Left forelimb (tissue), 1 donor: ENCODE results near the gene ARHGAP44.
A peak's percentile ranks its signal among the peaks of the same experiment; 100 is the strongest.

ENCODE experiments used
- DNase-seq: peaks from one replicate; pipeline ENCODE4 v3.0.0-alpha.2; 2018; ENCODE audit warnings: low spot score

The ARHGAP44 gene, protein sequence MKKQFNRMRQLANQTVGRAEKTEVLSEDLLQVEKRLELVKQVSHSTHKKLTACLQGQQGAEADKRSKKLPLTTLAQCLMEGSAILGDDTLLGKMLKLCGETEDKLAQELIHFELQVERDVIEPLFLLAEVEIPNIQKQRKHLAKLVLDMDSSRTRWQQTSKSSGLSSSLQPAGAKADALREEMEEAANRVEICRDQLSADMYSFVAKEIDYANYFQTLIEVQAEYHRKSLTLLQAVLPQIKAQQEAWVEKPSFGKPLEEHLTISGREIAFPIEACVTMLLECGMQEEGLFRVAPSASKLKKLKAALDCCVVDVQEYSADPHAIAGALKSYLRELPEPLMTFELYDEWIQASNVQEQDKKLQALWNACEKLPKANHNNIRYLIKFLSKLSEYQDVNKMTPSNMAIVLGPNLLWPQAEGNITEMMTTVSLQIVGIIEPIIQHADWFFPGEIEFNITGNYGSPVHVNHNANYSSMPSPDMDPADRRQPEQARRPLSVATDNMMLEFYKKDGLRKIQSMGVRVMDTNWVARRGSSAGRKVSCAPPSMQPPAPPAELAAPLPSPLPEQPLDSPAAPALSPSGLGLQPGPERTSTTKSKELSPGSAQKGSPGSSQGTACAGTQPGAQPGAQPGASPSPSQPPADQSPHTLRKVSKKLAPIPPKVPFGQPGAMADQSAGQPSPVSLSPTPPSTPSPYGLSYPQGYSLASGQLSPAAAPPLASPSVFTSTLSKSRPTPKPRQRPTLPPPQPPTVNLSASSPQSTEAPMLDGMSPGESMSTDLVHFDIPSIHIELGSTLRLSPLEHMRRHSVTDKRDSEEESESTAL

DNA sequence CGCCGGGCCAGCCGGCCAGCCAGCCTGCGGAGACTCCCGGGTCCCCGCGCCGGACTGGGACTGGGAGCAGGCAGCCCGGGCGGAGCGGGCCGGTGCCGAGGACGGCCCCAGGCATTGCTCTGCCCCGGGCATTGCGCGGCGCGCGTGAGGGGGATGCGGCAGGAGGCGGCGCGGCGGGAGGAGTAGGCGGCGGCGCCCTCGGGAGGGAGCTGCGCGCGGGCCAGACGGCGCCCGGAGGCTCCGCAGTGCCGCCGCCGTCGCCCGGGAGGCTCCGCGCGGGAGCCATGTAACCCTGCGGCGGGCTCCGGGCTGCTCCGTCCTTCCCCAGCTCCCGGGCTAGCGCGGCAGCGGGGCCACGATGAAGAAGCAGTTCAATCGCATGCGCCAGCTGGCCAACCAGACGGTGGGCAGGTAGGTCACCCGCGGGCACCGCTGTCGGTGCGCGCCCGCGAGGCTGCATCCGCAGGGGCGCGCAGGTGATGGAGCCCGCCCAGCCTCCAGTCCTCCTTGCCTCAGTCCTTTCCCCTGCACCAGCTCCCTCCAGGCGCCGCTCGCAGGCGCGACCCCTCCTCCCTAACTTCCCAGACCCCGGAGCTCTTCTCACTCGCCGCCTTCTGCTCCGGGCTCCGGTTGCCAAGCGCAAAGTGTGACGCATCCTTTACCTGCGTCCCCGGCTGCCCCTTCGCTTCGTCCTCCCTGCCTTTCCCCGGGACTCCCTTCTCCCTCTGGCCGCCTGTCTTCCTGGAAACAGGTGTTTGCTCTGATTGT is at the start of gene ARHGAP44:
Gene ARHGAP44, plus strand, starts transcription at position 18 of the 768 bp plus-strand sequence. Its CDS starts 341 bp downstream, at position 359.
- DNase-seq, result no peak

DNA sequence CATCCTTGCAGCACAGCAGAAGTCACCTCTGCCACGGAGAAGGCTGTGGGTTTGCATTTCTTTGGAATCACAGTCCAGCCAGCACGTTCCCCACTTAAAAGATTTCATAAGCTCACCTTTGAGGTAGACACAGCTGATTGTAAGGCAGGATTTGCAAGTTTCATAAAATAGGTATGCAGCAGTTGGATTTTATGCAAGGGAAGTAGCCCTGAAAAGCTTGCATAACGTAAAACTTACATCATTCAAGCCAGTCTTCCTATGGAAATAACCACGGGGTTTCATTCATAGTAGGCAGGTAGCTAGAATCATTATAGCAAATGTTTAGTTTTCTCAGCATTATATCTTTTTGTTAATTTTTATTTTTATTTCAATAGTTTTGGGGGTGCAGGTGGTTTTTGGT is 49.8 kb upstream of the ARHGAP44 start:
- DNase-seq, result no peak

DNA sequence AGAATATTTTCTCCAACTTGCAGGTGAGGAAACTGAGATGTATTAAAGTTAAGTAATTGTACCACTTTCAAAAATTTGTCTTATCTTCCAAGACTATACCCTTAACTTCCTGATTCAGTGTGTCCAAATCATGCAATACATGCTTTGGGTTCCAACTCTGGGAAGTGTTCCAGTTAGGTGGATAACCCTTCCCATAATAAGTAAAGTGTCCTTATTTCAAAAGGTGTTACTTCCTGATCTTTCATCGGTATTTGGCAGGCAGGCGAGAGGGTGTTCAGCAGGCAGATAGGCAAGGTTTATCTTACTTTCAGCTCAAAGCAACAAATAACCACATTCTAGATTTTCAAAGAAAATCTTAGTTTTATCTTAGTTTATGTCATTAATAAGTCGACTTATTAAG is 46.3 kb upstream of the ARHGAP44 start:
- DNase-seq, result no peak

DNA sequence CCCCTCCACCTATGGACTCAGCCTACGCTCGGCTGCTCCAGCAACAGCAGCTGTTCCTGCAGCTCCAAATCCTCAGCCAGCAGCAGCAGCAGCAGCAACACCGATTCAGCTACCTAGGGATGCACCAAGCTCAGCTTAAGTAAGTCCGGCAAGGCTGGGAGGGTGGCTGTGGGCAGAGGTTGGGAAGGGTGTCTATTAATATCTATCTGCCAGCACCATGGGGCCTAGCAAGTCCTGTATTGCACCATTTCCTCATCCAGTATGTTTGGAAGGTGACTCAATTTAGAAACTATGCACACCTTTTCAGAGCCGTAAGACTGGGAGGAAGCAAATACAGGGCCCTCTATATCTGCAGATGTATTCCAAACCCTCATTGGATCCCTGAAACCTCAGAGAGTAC is 45.0 kb upstream of the ARHGAP44 start:
- no peak for DNase-seq

DNA sequence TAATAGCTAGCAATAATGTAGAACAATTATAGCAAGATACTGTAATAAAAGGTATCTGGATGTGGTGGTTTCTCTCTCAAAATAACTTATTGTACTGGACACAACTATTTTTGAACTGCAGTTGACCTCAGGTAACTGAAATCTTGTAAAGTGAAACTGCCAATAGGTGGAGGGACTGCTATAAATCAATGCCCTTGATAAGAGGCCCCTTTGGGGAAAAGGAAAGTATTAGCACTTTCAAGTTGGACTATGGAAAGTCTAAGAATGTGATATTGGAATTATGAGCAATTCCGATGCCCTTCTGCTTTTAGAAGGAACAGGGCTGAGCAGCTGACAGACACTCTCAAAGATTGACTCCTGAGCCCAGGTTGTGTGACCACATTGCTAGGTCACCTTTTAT is 44.5 kb upstream of the ARHGAP44 start:
- DNase-seq, result no peak

DNA sequence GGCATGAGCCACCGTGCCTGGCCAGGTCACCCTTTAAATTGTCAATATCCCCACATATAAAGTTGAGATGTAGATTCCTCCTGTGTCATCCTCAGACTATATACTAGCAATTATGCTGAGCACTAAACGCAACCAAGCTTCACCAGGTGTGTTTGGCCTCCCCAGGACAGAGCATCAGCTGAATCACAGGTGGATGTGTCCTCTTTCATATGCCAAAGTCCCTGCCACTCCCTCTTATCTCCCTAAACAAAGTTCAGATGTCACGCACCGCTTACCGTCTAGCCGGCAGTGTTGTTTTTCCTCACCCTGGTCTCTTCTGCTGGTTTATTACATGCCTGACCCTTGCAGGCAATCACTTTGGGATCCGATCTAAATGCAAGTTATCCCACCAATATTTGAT is 43.8 kb upstream of the ARHGAP44 start:
- no peak for DNase-seq

DNA sequence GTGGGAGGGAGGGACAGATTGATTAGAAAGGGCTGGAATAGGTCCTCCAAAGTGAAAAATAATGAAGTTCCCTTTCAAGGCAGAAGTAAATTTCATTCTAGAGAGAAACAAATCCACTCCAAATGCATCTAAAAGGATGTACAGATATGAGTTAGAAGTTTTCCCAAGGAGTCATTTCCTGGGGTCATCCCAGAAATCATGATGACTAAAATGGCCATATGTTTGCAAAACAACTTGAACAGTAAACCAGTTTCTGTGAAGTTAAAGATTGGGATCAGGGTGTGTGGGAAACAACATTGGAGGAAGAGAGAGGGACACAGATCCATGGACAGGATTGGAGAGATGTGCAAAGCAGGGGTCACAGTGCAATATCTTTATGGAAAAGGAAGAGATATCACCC is 32.5 kb upstream of the ARHGAP44 start:
- DNase-seq, result no peak

DNA sequence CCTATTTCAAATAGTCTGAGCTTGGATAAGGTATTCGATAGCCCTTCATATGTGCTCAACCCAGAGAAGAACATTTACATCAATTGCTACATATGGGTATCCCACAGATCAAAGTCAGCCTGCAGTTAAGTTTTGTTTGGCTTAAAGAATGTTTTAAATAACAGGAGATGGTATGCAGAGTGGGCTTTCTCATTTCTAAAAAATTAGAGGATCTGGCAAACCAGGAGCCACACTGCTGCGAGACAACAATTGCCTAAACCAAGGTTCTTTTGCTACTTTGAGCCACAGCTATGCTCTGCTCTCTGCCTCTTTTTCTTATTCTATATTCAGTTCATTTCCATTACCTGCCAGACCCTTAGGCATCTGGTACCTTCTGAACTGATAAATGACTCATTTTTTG is 30.2 kb upstream of the ARHGAP44 start:
- no peak for DNase-seq

DNA sequence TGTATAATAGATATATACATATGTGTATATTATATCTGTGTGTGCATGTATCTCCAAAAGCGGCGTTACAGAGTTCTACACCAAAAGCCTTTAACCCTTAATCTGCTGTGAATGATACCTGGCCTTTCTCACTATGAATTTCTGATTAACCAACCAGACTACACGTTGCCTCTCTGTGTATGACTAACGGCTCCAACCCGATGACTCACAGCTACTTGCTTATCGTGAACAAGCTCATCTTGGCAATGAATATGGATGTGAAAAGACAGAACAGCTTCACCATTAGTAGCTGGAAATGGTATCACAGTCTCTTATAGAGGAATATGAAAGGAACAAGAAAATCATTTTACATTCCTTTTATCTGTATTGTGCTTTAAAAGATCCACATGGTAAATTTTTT is 23.8 kb upstream of the ARHGAP44 start:
- DNase-seq, result no peak

DNA sequence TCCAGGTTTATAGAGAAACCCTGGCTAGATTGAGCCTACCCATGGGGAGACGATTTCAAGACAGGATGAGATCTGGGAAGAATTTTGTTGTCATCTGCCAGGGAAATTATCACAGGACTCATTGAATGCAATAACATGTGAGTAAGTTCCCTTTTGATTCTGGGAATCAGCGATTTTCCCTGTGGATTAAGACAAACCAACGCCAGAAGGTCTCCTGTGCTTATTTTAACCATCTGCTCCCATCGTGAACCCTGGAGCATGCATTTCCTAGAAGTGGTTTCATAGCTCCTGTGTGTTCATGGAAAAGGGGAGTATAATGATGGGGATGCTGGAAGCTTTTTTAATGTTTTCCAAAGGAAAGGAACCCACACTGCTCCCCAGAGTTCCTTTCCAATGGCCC is 21.0 kb upstream of the ARHGAP44 start:
- no peak for DNase-seq

DNA sequence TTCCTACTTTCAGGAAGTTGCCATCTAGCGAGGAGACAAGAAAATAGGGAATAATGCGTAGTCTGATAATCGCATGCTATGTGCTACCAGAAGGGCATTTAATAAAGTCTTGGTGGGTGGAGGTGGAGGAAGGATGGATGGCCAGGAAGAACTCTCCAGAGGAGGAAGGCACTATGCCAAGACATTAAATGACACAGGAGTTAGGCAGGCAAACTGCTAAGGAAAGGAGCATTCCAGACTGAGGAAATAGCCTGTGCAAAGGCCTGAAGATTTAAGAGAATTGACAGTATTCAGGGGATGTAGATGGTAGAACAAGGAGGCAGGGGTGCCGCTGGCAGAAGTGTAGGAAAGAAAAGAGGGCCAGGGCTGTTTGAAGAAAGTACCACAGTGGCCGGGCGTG is 19.3 kb upstream of the ARHGAP44 start:
- DNase-seq, result no peak

DNA sequence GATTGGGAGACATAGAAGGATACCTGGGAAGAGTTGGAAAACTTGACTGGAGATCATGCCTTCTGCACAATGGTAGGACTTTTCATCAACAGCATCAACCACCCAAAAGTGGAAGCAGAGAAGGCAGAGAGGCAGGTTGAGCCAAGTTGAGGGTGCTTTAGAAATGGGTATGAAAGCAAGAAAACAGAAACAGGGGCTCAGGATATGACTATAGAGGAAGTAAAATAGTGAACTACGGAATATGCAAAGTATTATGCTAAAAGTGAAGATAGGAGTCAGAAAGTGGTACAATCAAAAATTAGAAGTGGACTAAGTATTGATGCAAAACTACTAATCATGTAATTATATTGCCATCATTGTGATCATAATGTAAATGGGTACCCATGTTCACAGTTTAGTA is 16.1 kb upstream of the ARHGAP44 start:
- DNase-seq, result no peak

DNA sequence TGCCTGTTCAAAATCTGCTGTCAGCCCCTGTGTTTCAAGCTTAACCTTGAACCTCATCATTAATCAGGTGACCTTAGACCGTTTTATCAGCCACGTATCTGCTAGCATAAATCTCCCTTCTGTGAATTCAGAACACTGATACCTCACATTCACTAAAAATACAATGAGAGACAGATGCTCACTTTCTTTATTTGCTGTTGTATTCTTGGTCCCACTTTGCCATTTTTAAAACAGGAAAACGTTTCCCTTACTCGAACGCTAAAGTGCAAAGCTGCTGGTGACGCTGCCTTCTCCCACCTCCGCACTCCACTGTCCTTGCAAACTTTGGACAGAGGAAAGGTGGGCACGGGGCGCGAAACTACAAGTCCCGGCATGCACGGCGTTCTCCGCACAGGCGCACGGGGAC is 220 bp upstream of the ARHGAP44 start:
- DNase-seq, result peak; percentile 83

DNA sequence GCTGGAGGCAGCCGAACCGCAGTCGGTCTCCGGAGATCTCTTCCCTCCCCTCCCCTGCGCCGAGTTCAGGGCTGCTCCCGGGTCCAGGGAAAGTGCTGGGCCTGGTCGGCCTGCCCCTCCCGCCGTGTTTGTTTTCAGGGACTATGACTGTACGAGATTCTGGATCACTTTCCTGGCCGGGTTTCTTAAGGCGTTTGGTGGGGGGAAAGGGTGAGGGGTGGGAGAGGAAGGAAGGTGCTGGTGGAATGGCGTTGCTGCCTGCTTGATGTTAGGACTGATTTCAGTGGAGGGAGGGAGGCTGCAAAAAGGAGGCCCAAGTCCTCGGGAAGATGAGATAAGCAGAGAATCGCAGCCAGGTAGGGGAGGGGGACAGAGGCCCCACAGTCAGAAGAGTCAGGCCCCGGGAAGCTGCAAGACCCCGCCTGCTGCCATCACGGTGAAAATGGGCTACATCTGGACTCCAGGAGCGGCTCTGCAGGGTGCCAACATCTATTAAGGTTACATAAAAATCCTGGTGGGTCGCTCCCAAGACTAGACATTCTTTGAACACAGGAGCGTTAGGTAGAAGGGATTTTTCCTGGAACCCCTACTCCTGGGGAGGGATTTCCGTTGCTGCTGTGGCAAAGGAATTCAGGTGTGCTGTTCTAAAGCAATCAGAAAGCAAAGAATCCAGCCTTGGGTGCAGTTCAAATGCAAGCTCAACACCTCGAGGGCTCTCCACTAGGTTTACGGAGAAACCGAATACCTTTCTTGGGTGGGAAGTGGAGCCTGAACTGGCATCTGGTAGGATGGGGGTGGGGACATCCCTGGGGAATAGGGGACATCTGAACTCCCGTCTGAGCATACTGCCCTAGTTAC is 1.2 kb downstream of the ARHGAP44 start:
- no peak for DNase-seq

DNA sequence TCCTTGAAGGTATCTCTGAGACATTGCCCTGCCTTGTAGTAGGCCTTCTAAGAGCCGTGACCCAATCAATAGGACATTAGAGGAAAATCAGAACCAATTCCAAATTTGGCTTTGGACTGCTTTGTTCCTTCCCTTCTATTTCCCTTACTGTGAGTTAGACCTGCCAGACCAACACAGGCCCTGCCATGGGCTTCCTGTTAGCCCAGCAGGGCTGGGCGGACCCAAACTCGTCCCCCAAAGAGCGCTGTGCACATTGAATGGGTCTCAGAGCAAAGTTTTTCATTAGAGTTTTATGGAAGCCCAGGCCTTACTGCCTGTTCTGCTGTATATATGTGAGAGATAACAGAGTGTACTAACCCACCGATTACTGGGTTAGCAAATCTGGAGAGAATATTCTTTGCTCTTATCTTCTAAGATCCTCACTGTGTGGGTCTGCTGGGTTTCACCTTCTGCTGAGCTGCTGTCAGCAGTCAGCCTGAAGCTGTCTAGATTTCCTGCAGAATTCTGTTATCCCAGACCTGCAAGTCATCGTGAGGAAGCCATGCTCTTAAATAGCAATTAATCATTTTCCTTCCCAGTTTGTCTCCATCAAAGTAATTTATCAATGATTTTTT is 5.7 kb downstream of the ARHGAP44 start:
- DNase-seq, result no peak

DNA sequence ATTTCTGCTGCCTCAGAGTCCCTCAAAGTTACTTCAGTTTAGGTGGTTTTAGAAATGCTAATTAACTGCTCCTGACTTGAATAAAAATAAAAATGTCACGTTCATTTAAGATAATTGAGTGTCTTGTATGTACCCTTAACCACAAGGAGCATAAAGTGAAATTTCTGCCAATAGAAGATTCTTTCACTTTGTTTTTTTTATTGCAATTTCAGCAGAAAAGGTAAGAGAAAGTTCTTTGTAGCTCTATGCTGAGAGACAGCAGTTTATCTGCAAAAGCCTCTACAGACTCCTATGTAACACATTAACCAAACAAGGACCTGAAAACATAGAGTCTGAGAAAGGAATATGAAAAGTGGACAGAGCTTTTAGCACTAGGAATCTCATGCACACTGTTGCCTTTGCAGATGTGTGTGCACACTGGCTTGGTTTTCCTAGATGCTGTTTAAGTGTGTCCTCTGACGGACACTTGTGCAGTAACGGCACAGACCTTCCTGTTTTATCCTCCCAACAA is 11.6 kb downstream of the ARHGAP44 start:
- no peak for DNase-seq

DNA sequence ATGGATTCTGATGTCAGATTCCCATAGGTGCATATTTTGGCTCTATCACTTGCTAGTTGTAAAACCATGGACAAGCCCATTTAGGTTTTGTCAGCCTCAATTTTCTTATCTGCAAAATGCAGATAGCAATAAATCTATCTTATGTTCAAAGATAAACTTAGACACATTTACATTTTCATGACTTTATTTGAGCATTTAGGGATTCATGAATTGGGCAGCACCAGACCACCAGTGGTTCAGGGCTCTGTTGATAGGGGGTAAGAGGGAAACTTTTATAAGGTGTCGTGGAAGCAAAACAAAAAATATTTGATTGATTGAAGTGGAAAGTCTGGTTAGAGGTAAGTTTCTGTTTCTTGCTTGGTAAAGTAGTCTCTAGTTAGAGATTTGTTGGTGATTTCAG is 17.3 kb downstream of the ARHGAP44 start:
- DNase-seq, result no peak

DNA sequence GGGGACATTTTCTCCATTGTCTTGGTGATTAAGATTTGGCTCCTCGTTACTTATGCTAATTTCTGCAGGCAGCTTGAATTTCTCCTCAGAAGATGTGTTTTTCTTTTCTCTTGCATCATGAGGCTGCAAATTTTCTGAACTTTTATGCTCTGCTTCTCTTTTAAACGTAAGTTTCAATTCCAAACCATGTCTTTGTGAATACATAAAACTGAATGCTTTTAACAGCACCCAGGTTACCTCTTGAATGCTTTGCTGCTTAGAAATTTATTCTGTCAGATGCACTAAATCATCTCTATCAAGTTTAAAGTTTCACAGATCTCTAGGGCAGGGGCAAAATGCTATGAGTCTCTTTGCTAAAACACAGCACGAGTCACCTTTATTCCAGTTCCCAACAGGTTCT is 19.4 kb downstream of the ARHGAP44 start:
- no peak for DNase-seq

DNA sequence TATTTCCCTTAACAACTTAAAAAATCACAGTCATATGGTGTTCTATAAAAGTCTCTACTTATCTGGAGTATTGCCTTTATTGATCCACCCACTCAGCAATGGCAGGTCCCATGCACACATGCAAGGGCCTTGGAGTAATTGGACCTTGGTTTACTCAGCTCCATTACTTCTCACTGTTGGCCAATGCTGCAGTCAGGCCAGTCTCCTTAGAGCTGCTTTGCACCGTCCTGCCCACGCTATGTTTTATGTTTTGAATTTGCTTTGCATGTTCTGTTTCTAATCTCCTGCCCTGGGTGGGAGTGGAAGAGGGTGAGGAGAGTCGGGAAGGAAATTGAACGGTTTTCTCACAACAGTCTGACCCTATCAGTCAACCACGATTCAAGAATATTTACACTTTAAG is 23.6 kb downstream of the ARHGAP44 start:
- DNase-seq, result no peak

DNA sequence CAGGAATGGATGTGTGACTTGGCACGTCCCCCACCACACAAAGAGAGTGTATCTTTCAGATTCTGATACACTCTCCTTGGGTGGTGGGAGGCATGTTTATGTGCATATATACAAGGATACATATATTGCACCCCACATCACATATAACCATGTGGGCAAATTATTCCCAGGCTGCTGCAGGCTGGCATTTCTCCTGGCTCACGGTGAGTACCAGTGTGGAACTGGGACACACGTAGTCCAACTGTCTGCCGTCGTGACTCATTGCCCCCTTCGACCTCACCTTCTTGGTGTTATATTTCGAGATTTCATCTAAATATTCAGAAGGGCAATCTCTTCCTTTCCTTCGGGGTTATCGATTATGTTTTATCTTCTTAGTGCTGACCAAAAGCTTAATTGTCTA is 24.4 kb downstream of the ARHGAP44 start:
- no peak for DNase-seq

DNA sequence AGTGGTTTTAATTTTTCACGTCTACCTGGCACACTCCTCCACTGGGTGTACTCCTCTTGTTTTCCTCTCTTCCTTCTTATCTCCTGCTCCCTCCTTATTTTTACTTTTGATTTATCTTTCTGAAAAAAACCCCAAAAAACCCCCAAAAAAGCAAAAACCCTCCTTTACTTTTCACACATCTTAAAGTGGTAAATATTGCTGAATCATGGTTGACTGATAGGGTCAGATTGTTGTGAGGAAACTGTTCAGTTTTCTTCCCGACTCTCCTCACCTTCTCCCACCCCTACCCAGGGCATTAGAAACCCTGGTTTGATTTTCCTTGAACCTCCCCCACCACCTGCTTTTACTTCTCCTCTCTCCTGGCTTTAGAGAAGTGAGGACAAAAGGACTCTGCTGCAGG is 25.4 kb downstream of the ARHGAP44 start:
- no peak for DNase-seq
